Panc1 (cell line): ENCODE data around the gene TWIST2. TPM values are rescaled to one million over a fixed set of nuclear protein-coding genes. Genes with fewer than 3 reads are reported as not detected.

Experiments
- ATAC-seq: fragments of 200-7000 bp; cut with Tn5 transposase; 2 replicates; pipeline ENCODE4 v1.9.1; 2020; ENCODE audit warnings: mild to moderate bottlenecking, moderate library complexity
- BruUV-seq: library from RNA; stranded (reverse); fragments of 400-500 nt; replicated peaks from 2 replicates; lab custom pipeline; 2021; lab: Mats Ljungman, UMichigan
- CTCF ChIA-PET: fragments of 300-600 bp; sonication (Branson Sonifier 250); formaldehyde crosslinking; loops from one replicate; lab custom pipeline; 2022; ENCODE audit warnings: antibody characterized with exemption; lab: Charles Lee
- POLR2A ChIA-PET: fragments of 300-600 bp; sonication (Branson Sonifier 250); formaldehyde crosslinking; loops from one replicate; lab custom pipeline; 2022; ENCODE audit warnings: antibody characterized with exemption; lab: Charles Lee
- DNase-seq: peaks from one replicate; pipeline ENCODE4 v3.0.0-alpha.2; 2010; ENCODE audit warnings: low read depth, low spot score
- H3K27ac ChIP-seq: 2 replicates; pipeline ENCODE4 v1.5.1; 2011; ENCODE audit warnings: mild to moderate bottlenecking, low read length, inconsistent platforms
- H3K27me3 ChIP-seq: fragments of 200-500 bp; sonication (Bioruptor generic); 2 replicates; pipeline ENCODE4 v1.6.0; 2014; ENCODE audit warnings: low read length, inconsistent platforms; ENCODE audit not compliant: control insufficient read depth, insufficient read depth
- H3K36me3 ChIP-seq: fragments of 200-500 bp; sonication (Bioruptor generic); 2 replicates; pipeline ENCODE4 v1.5.1; 2014; ENCODE audit warnings: inconsistent platforms, mild to moderate bottlenecking, low read length, moderate library complexity; ENCODE audit not compliant: control insufficient read depth, insufficient read depth
- H3K4me1 ChIP-seq: 2 replicates; pipeline ENCODE4 v1.5.1; 2011; ENCODE audit warnings: inconsistent platforms, mild to moderate bottlenecking, low read length, moderate library complexity; ENCODE audit not compliant: control insufficient read depth, insufficient read depth
- H3K4me3 ChIP-seq, 2 experiments: 2 replicates each; pipeline ENCODE4 v1.5.1; 2011 to 2012; ENCODE audit warnings: low read depth in 2 of 2, low read length in 2 of 2, mild to moderate bottlenecking in 2 of 2, inconsistent platforms in 1 of 2, moderate library complexity in 1 of 2
- H3K9me3 ChIP-seq: fragments of 200-500 bp; sonication (Bioruptor generic); 2 replicates; pipeline ENCODE4 v1.5.1; 2014; ENCODE audit warnings: low read depth, mild to moderate bottlenecking, inconsistent platforms, low read length, moderate library complexity; ENCODE audit not compliant: control insufficient read depth, insufficient read depth
- CTCF ChIP-seq: fragments of 450-650 bp; IDR thresholded peaks from 2 replicates; pipeline ENCODE4 v1.5.1; 2017; ENCODE audit warnings: mild to moderate bottlenecking
- POLR2AphosphoS5 ChIP-seq: IDR thresholded peaks from 2 replicates; pipeline ENCODE4 v1.6.1; 2012; ENCODE audit warnings: mild to moderate bottlenecking, low read depth, low read length, moderate library complexity
- REST ChIP-seq, 2 experiments: IDR thresholded peaks; 2 replicates each; pipeline ENCODE4 v1.6.1; 2011 to 2012; ENCODE audit warnings: low read depth in 2 of 2, control low read depth in 1 of 2, low read length in 1 of 2, mild to moderate bottlenecking in 1 of 2, moderate library complexity in 1 of 2; ENCODE audit not compliant: insufficient read depth in 1 of 2
- SIN3A ChIP-seq: IDR thresholded peaks from 2 replicates; pipeline ENCODE4 v1.6.1; 2012; ENCODE audit warnings: low read depth, mild to moderate bottlenecking, low read length, moderate library complexity, borderline replicate concordance; ENCODE audit not compliant: insufficient read depth
- TCF7L2 ChIP-seq: IDR thresholded peaks from 2 replicates; pipeline ENCODE4 v1.6.1; 2011; ENCODE audit warnings: mild to moderate bottlenecking, low read depth, low read length, inconsistent platforms
- in situ Hi-C: cut with HindIII; loops from 2 replicates; pipeline ENCODE4 v1.10.0; 2016; ENCODE audit warnings: low sequenced_read_pairs, low pct_unique_long_range_greater_than_20kb
- intact Hi-C: fragments of 100-400 bp; cut with micrococcal nuclease; formaldehyde crosslinking; loops from one replicate; pipeline ENCODE4 v1.10.0; 2022; ENCODE audit not compliant: unreplicated experiment
- total RNA-seq: library from RNA; stranded (reverse); gene quantifications from one replicate; pipeline ENCODE4 v1.2.1, GENCODE V29; 2021; ENCODE audit not compliant: unreplicated experiment

TWIST2 gene
- total RNA-seq, 1 experiment from 2014 or later, result 4.2 TPM

- no peaks in the 10 kb centered on the region for H3K36me3 ChIP-seq
- H3K4me3 ChIP-seq, result no peak overlapping the region
- no peak for DNase-seq
- ChIA-PET CTCF (no interaction called here), POLR2A (interaction anchor here (0.6 kb wide), 1 partner anchor 261 kb away, joined by 3 read pairs; no protein-coding TSS in a partner anchor)
- no TSS peak for BruUV-seq
- in situ Hi-C loops, result no loop called here
- TF ChIP-seq CTCF, result no peak
- no peak for TF ChIP-seq POLR2AphosphoS5
- TF ChIP-seq REST (IDR thresholded peaks at IDR 0.05; ENCODE audit: insufficient read depth in 1 of 2, low read depth in 2 of 2, low read length in 1 of 2), result no peak
- no peak for TF ChIP-seq TCF7L2
- no peak for TF ChIP-seq SIN3A
- no peak for ATAC-seq
- intact Hi-C loops, result no loop called here
- no peaks in the 10 kb centered on the region for H3K4me1 ChIP-seq
- H3K27ac ChIP-seq, result no peak overlapping the region
- no peaks in the 10 kb centered on the region for H3K27me3 ChIP-seq
- H3K9me3 ChIP-seq, result no peaks in the 10 kb centered on the region
Measured at GRCh38 chr2:238816291-238816690, 31.6 kb upstream of the TWIST2 start.

- in situ Hi-C loops, result no loop called here
- Histone ChIP-seq H3K4me3 (no peak overlapping the region), H3K36me3 (no peaks in the 10 kb centered on the region), H3K27ac (no peak overlapping the region), H3K4me1 (no peaks in the 10 kb centered on the region), H3K27me3 (no peaks in the 10 kb centered on the region), H3K9me3 (no peaks in the 10 kb centered on the region)
- intact Hi-C loops, result no loop called here
- DNase-seq (no peak), ATAC-seq (no peak)
- CTCF ChIA-PET, result interaction anchor here (0.6 kb wide), 1 partner anchor 29 kb away, joined by 3 read pairs; no protein-coding TSS in a partner anchor
- TF ChIP-seq REST (IDR thresholded peaks at IDR 0.05; ENCODE audit: insufficient read depth in 1 of 2, low read depth in 2 of 2, low read length in 1 of 2) (no peak), POLR2AphosphoS5 (no peak), SIN3A (no peak), CTCF (no peak), TCF7L2 (no peak)
- POLR2A ChIA-PET, result no interaction called here
- BruUV-seq, result no TSS peak
Measured at GRCh38 chr2:238817382-238817781, 30.5 kb upstream of the TWIST2 start.
